K562 (cell line): ENCODE measurements around the gene SOBP. TPM values are rescaled to one million over a fixed set of nuclear protein-coding genes. Genes with fewer than 3 reads are reported as not detected.

Source experiments
- ATAC-seq: fragments of 200-7000 bp; cut with Tn5 transposase; 3 replicates; pipeline ENCODE4 v1.9.1; 2020; ENCODE audit warnings: moderate library complexity
- BruUV-seq: library from RNA; stranded (reverse); fragments of 400-500 nt; replicated peaks from 2 replicates; lab custom pipeline; 2021; lab: Mats Ljungman, UMichigan
- CTCF ChIA-PET: fragments of 300-600 bp; formaldehyde crosslinking; extraction: SDS; loops from one replicate; lab custom pipeline; 2021; ENCODE audit warnings: low intra/inter-chr PET ratio; lab: Yijun Ruan, JAX
- POLR2A ChIA-PET: fragments of 300-600, 350-650 bp; sonication (Branson Sonifier 250); formaldehyde crosslinking; extraction: SDS; loops from one replicate; lab custom pipeline; 2021; ENCODE audit warnings: antibody characterized with exemption, inconsistent platforms; lab: Yijun Ruan, JAX
- DNase-seq, 4 experiments: peaks; one replicate each; pipeline versions ENCODE4 v3.0.0 to v3.0.0-alpha.2; 2011 to 2018; ENCODE audit warnings: low spot score in 3 of 4, mixed read lengths in 3 of 4; ENCODE audit errors: extremely low read depth in 1 of 4
- FAIRE-seq: peaks from 2 replicates; lab custom pipeline; 2011; peaks lifted over from hg19 to GRCh38; lab: Jason Lieb, UNC
- H2AFZ ChIP-seq: 2 replicates; pipeline ENCODE4 v1.6.0; 2011; ENCODE audit warnings: low read depth, low read length, control low read depth, inconsistent platforms
- H3K27ac ChIP-seq: fragments of 200-600 bp; 3 replicates; pipeline ENCODE4 v1.8.0; 2011; ENCODE audit warnings: low read depth, mild to moderate bottlenecking, control low read depth, inconsistent platforms, low read length, moderate library complexity, mixed read lengths; ENCODE audit errors: extremely low read depth
- H3K27me3 ChIP-seq, 2 experiments: fragments of 300-600 bp in 1 of 2; 2 replicates in 1 of 2; 3 replicates in 1 of 2; pipeline versions ENCODE4 v1.6.0 to v1.8.0; 2011; ENCODE audit warnings: inconsistent platforms in 2 of 2, low read length in 2 of 2, mild to moderate bottlenecking in 1 of 2, mixed read lengths in 1 of 2, moderate library complexity in 1 of 2; ENCODE audit not compliant: control insufficient read depth in 2 of 2, insufficient read depth in 2 of 2
- H3K36me3 ChIP-seq: fragments of 300-600 bp; 3 replicates; pipeline ENCODE4 v1.8.0; 2011; ENCODE audit warnings: mild to moderate bottlenecking, low read length, inconsistent platforms; ENCODE audit not compliant: control insufficient read depth, insufficient read depth
- H3K4me1 ChIP-seq, 2 experiments: fragments of 200-600 bp in 1 of 2; replicated peaks in 1 of 2; 2 replicates in 1 of 2; 3 replicates in 1 of 2; pipeline versions ENCODE4 v1.5.1 to v1.8.0; 2011; ENCODE audit warnings: inconsistent platforms in 2 of 2, low read length in 2 of 2, mild to moderate bottlenecking in 1 of 2, mixed read lengths in 1 of 2, moderate library complexity in 1 of 2; ENCODE audit not compliant: control insufficient read depth in 2 of 2, insufficient read depth in 2 of 2
- H3K4me2 ChIP-seq: 2 replicates; pipeline ENCODE4 v1.6.1; 2011; ENCODE audit warnings: low read length, control low read depth, inconsistent platforms, mixed read lengths; ENCODE audit not compliant: insufficient read depth
- H3K4me3 ChIP-seq: fragments of 200-600 bp; sonication (generic), shearing (Covaris generic); 2 replicates; pipeline ENCODE4 v1.5.1; 2016; ENCODE audit warnings: control low read depth, inconsistent platforms
- H3K79me2 ChIP-seq: fragments of 200-600 bp; 3 replicates; pipeline ENCODE4 v1.8.0; 2011; ENCODE audit warnings: low read length, inconsistent platforms; ENCODE audit not compliant: control insufficient read depth, insufficient read depth
- H3K9ac ChIP-seq, 2 experiments: 2 replicates each; pipeline versions ENCODE4 v1.6.0 to v1.6.1; 2011; ENCODE audit warnings: low read depth in 2 of 2, low read length in 2 of 2, control low read depth in 1 of 2, inconsistent platforms in 1 of 2, mild to moderate bottlenecking in 1 of 2, mixed read lengths in 1 of 2; ENCODE audit not compliant: insufficient read depth in 1 of 2
- H3K9me1 ChIP-seq: one replicate; pipeline ENCODE4 v1.6.0; 2011; ENCODE audit warnings: inconsistent platforms, mild to moderate bottlenecking, low read length, moderate library complexity; ENCODE audit not compliant: control insufficient read depth, insufficient read depth
- H3K9me3 ChIP-seq: replicated peaks from 2 replicates; pipeline ENCODE4 v1.5.1; 2011; ENCODE audit warnings: low read depth, low read length, inconsistent platforms; ENCODE audit not compliant: control insufficient read depth, insufficient read depth
- H4K20me1 ChIP-seq: replicated peaks from 2 replicates; pipeline ENCODE4 v1.6.1; 2011; ENCODE audit warnings: low read length, inconsistent platforms, mixed read lengths; ENCODE audit not compliant: control insufficient read depth, insufficient read depth
- ARID2 ChIP-seq: fragments of 450-650 bp; IDR thresholded peaks from 2 replicates; pipeline ENCODE4 v1.6.1; 2017; ENCODE audit warnings: antibody characterized with exemption, mild to moderate bottlenecking
- CBFA2T3 ChIP-seq: fragments of 450-650 bp; IDR thresholded peaks from 2 replicates; pipeline ENCODE4 v1.6.1; 2017
- GATAD2B ChIP-seq: fragments of 450-650 bp; IDR thresholded peaks from 2 replicates; pipeline ENCODE4 v1.6.1; 2017; ENCODE audit warnings: mild to moderate bottlenecking, borderline replicate concordance
- HNRNPH1 ChIP-seq: fragments of 200-400 bp; formaldehyde crosslinking; optimal IDR thresholded peaks from 2 replicates; pipeline ENCODE3; 2017; ENCODE audit warnings: low read depth, mild to moderate bottlenecking, low read length, moderate library complexity
- KAT7 ChIP-seq: sonication (generic); formaldehyde crosslinking; IDR thresholded peaks from 2 replicates; pipeline ENCODE4 v1.8.0; 2022; ENCODE audit warnings: missing genetic modification reagents, mild to moderate bottlenecking, borderline replicate concordance
- LARP7 ChIP-seq: fragments of 450-650 bp; IDR thresholded peaks from 2 replicates; pipeline ENCODE4 v1.6.1; 2016
- POU5F1 ChIP-seq: fragments of 150-350 bp; IDR thresholded peaks from 2 replicates; pipeline ENCODE4 v1.6.1; 2014; ENCODE audit warnings: borderline replicate concordance, low read length, low read depth, mild to moderate bottlenecking; ENCODE audit not compliant: partially characterized antibody
- RBBP5 ChIP-seq: fragments of 200-600 bp; sonication (generic); IDR thresholded peaks from 2 replicates; pipeline ENCODE4 v1.6.1; 2012; ENCODE audit warnings: borderline replicate concordance, mild to moderate bottlenecking, low read length, control low read depth, inconsistent platforms; ENCODE audit not compliant: insufficient read depth, poor library complexity, severe bottlenecking
- SIN3A ChIP-seq, 2 experiments: fragments of 150-350 bp in 1 of 2; IDR thresholded peaks; 2 replicates each; pipeline ENCODE4 v1.6.1; 2011 to 2016; ENCODE audit warnings: borderline replicate concordance in 2 of 2, low read depth in 2 of 2, low read length in 2 of 2, mild to moderate bottlenecking in 2 of 2, moderate library complexity in 2 of 2; ENCODE audit not compliant: control insufficient read depth in 1 of 2
- SNRNP70 ChIP-seq: fragments of 200-400 bp; formaldehyde crosslinking; optimal IDR thresholded peaks from 2 replicates; pipeline ENCODE3; 2017; ENCODE audit warnings: low read depth, low read length
- TAF15 ChIP-seq: fragments of 200-400 bp; formaldehyde crosslinking; IDR thresholded peaks from 2 replicates; pipeline ENCODE4 v1.6.1; 2017; ENCODE audit warnings: mild to moderate bottlenecking, low read depth, low read length, moderate library complexity
- TAL1 ChIP-seq: fragments of 450-650 bp; IDR thresholded peaks from 2 replicates; pipeline ENCODE4 v1.6.1; 2016; ENCODE audit warnings: mild to moderate bottlenecking
- ZBTB7A ChIP-seq: IDR thresholded peaks from 2 replicates; pipeline ENCODE4 v1.6.1; 2011; ENCODE audit warnings: low read depth, mild to moderate bottlenecking, low read length, moderate library complexity, borderline replicate concordance; ENCODE audit not compliant: control insufficient read depth
- ZNF507 ChIP-seq: conservative IDR thresholded peaks from 2 replicates; pipeline ENCODE4 v1.6.1; 2017; ENCODE audit warnings: missing genetic modification characterization, missing compliant biosample characterization
- WGBS: fragments of 100-300 bp; shearing (Covaris generic); methylation state at CpG from one replicate; pipeline ENCODE4 v1.1.6; 2016; ENCODE audit warnings: low coverage, mixed read lengths; ENCODE audit not compliant: insufficient coverage; ENCODE audit errors: missing lambda C conversion rate; 5-methylcytosine and 5-hydroxymethylcytosine counted together
- in situ Hi-C: fragments of 300-500 bp; cut with MboI; formaldehyde crosslinking; loops from 4 replicates; pipeline ENCODE4 v1.15.0; 2018; ENCODE audit warnings: inconsistent platforms, mixed read lengths
- intact Hi-C: fragments of 100-400 bp; cut with micrococcal nuclease; formaldehyde crosslinking; loops from 2 replicates; pipeline ENCODE4 v1.14.2; 2022
- polyA plus RNA-seq, 8 experiments: library from polyadenylated mRNA; depleted of rRNA in 4 of 8; stranded (reverse) in 5 of 8; unstranded in 3 of 8; fragments of >200 nt; fragmentation: Nextera tagmentation in 2 of 8; fragmentation: Illumina TruSeq in 1 of 8; extraction: Ambion mirVana in 2 of 8; extraction: Trizol in 1 of 8; gene quantifications; 2 replicates each; pipeline versions ENCODE4 v1.2.1 to v1.2.3, GENCODE V29; 2011 to 2014; ENCODE audit warnings: inconsistent platforms in 1 of 8, missing spikeins in 1 of 8
- total RNA-seq, 7 experiments: library from RNA; depleted of rRNA in 6 of 7; stranded (reverse); fragments of >200 nt in 6 of 7; fragmentation: Illumina TruSeq in 2 of 7; extraction: Trizol in 2 of 7; gene quantifications; 2 replicates each; pipeline versions ENCODE4 v1.2.1 to v1.2.3, GENCODE V29; 2011 to 2021; ENCODE audit warnings: low replicate concordance in 1 of 7
- TF ChIP-seq, protein P1 (sequence below), 2 experiments: fragments of 200-800 bp in 1 of 2; sonication (Bioruptor generic) in 1 of 2; sonication (generic) in 1 of 2; formaldehyde crosslinking in 1 of 2; IDR thresholded peaks in 1 of 2; conservative IDR thresholded peaks in 1 of 2; 2 replicates each; pipeline versions ENCODE4 v1.5.0 to v1.6.1; 2016 to 2020; ENCODE audit warnings: missing compliant biosample characterization in 1 of 2, missing genetic modification characterization in 1 of 2, missing genetic modification reagents in 1 of 2
- TF ChIP-seq, protein P2 (sequence below): sonication (generic); formaldehyde crosslinking; IDR thresholded peaks from 2 replicates; pipeline ENCODE4 v1.8.1; 2022; ENCODE audit warnings: missing genetic modification reagents
- TF ChIP-seq, protein P3 (sequence below): fragments of 250-450 bp; sonication (Bioruptor Pico); IDR thresholded peaks from 2 replicates; pipeline ENCODE4 v1.4.0; 2020; ENCODE audit warnings: mild to moderate bottlenecking, moderate library complexity

Gene SOBP
- total and polyA plus RNA-seq, 9 of the 15 experiments (the other 6 are each of a cell fraction or from before 2014, with no cell fraction given) = 0.16 TPM; not detected in 8

DNA sequence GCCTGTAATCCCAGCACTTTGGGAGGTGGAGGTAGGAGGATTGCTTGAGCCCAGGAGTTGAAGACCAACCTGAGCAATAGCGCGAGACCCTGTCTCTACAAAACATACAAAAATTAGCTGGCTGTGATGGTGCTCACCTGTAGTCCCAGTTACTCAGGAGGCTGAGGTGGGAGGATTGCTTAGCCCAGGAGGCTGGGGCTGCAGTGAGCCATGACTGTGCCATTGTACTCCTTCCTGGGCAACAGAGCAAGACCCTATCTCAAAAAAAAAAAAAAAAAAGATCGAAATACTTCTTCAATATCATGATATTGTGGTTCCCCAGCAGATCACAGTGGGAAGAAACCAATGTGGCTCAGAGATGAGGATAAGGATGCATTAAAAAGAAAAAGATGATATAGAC is 47.6 kb downstream of the SOBP start (continued):
- TF ChIP-seq ARID2 (no peak), SNRNP70 (no peak), TAL1 (no peak), ZBTB7A (no peak)
- TF ChIP-seq, protein P1, sequence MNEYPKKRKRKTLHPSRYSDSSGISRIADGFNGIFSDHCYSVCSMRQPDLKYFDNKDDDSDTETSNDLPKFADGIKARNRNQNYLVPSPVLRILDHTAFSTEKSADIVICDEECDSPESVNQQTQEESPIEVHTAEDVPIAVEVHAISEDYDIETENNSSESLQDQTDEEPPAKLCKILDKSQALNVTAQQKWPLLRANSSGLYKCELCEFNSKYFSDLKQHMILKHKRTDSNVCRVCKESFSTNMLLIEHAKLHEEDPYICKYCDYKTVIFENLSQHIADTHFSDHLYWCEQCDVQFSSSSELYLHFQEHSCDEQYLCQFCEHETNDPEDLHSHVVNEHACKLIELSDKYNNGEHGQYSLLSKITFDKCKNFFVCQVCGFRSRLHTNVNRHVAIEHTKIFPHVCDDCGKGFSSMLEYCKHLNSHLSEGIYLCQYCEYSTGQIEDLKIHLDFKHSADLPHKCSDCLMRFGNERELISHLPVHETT (CRISPR knock-in tag; conservative IDR thresholded peaks at IDR 0.05 in 1 of 2, IDR thresholded peaks at IDR 0.05 in 1 of 2) = no peak
- TF ChIP-seq, protein P2, sequence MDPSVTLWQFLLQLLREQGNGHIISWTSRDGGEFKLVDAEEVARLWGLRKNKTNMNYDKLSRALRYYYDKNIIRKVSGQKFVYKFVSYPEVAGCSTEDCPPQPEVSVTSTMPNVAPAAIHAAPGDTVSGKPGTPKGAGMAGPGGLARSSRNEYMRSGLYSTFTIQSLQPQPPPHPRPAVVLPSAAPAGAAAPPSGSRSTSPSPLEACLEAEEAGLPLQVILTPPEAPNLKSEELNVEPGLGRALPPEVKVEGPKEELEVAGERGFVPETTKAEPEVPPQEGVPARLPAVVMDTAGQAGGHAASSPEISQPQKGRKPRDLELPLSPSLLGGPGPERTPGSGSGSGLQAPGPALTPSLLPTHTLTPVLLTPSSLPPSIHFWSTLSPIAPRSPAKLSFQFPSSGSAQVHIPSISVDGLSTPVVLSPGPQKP (CRISPR knock-in tag) = no peak

DNA sequence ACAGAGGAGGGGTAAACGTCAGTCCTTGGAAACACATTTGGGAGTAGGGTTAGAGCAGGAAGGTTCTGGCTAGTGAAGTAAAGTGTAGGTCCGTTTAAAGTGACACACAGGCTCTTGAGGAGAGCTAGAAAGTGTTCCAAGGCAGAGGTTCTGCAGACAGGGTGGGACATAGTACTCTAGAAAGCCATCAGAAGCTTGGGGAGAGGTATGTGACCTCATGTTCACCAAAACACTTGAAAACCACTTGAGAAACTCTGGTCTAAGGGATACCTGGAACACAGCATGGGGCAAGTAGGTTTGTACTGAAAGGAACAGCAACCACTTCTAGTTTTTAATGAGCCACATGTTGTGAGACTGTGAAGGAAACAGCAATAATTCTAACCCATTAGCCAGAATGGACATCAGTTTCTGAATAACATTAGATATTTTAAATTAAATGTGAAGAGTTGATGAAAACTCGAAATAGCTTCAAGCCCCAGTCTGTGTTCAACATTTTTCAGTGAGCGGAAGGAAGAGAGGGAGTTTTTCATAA is 49.0 kb downstream of the SOBP start:
- Histone ChIP-seq H3K36me3 (no peaks in the 10 kb centered on the region), H3K27ac (no peak overlapping the region), H3K79me2 (no peaks in the 10 kb centered on the region), H4K20me1 (no peaks in the 10 kb centered on the region), H3K4me2 (no peak overlapping the region), H2AFZ (no peak overlapping the region), H3K9me3 (no peaks in the 10 kb centered on the region), H3K4me3 (no peak overlapping the region), H3K4me1 (peaks cover 0 to 10% of the 10 kb centered on the region in 2 experiments; a peak in 4 of 5 replicates), H3K27me3 (peaks cover 7% of the 10 kb centered on the region in 2 experiments; a peak in 3 of 5 replicates), H3K9ac (no peak overlapping the region), H3K9me1 (no peaks in the 10 kb centered on the region)
- peak; percentile 49 for ATAC-seq
- intact Hi-C loops (no loop called here), in situ Hi-C loops (no loop called here)
- WGBS = 15% methylated on average over 4 of the region's 4 CpGs
- ChIA-PET CTCF (interaction anchor here (0.6 kb wide), 1 partner anchor 1046 kb away, joined by 3 read pairs; no protein-coding TSS in a partner anchor), POLR2A (interaction anchor here (0.6 kb wide), 1 partner anchor 476 kb away, joined by 3 read pairs; no protein-coding TSS in a partner anchor)
- no peak for DNase-seq
- no peak for FAIRE-seq
- no TSS peak for BruUV-seq
- TF ChIP-seq LARP7 (no peak), GATAD2B (no peak), HNRNPH1 (no peak), KAT7 (no peak), SIN3A (IDR thresholded peaks at IDR 0.05; ENCODE audit: borderline replicate concordance in 2 of 2, control insufficient read depth in 1 of 2, low read depth in 2 of 2, low read length in 2 of 2) (no peak), POU5F1 (no peak), CBFA2T3 (no peak), RBBP5 (no peak), TAF15 (no peak), ZNF507 (no peak), ZBTB7A (no peak)
- TF ChIP-seq, protein P3, sequence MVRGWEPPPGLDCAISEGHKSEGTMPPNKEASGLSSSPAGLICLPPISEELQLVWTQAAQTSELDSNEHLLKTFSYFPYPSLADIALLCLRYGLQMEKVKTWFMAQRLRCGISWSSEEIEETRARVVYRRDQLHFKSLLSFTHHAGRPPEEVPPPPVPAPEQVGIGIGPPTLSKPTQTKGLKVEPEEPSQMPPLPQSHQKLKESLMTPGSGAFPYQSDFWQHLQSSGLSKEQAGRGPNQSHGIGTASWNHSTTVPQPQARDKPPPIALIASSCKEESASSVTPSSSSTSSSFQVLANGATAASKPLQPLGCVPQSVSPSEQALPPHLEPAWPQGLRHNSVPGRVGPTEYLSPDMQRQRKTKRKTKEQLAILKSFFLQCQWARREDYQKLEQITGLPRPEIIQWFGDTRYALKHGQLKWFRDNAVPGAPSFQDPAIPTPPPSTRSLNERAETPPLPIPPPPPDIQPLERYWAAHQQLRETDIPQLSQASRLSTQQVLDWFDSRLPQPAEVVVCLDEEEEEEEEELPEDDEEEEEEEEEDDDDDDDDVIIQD (CRISPR knock-in tag) = no peak
